GM20000 (cell line): ENCODE results near the gene EIF4H.
A peak's percentile ranks its signal among the peaks of the same experiment; 100 is the strongest.

Experiments used
- DNase-seq: peaks from one replicate; pipeline ENCODE4 v3.0.0; 2012; ENCODE audit warnings: low spot score
- CTCF ChIP-seq: IDR thresholded peaks from 2 replicates; pipeline ENCODE4 v1.5.1; 2012; ENCODE audit warnings: mild to moderate bottlenecking, control low read depth; ENCODE audit errors: extremely low read depth, missing control alignments

Gene EIF4H

GRCh38 chr7:74215921-74216320, 41.8 kb downstream of the EIF4H start:
- TF ChIP-seq CTCF, result no peak
- DNase-seq, result no peak

GRCh38 chr7:74216361-74216761, 42.2 kb downstream of the EIF4H start:
- no peak for TF ChIP-seq CTCF

GRCh38 chr7:74217455-74218342, 43.5 kb downstream of the EIF4H start:
- TF ChIP-seq CTCF, result no peak
- DNase-seq, result peak; percentile 63

More at GRCh38 chr7:74216361-74216761, 42.2 kb downstream of the EIF4H start:
- DNase-seq, result no peak

GRCh38 chr7:74218343-74218698, 44.2 kb downstream of the EIF4H start:
- TF ChIP-seq CTCF, result no peak

GRCh38 chr7:74219416-74219815, 45.3 kb downstream of the EIF4H start:
- no peak for DNase-seq
- TF ChIP-seq CTCF, result no peak

More at GRCh38 chr7:74218343-74218698, 44.2 kb downstream of the EIF4H start:
- no peak for DNase-seq

GRCh38 chr7:74220229-74220628, 46.1 kb downstream of the EIF4H start:
- no peak for TF ChIP-seq CTCF
- no peak for DNase-seq

GRCh38 chr7:74221713-74222112, 47.6 kb downstream of the EIF4H start:
- TF ChIP-seq CTCF, result no peak

More at GRCh38 chr7:74221713-74222112, 47.6 kb downstream of the EIF4H start:
- no peak for DNase-seq
